Hematopoietic multipotent progenitor cell treated with erythropoietin and hydrocortisone succinate and interleukin-3 and kit ligand, for 17 days (in vitro differentiated cells): Measurements from ENCODE around the gene CNGA4.
"Not testable (repeated sequence)": the region's sequence is repeated elsewhere in the genome, so short reads cannot be mapped to it uniquely, and the experiment has no call there.

Source experiments
- DNase-seq: peaks from one replicate; pipeline ENCODE4 v3.0.0-alpha.2; 2015; ENCODE audit warnings: low spot score

The CNGA4 gene

GRCh38 chr11:6263662-6264061, 24.8 kb downstream of the CNGA4 start:
- DNase-seq: no peak

- no peak for DNase-seq
These were observed 29.9 kb downstream of the CNGA4 start for GRCh38 chr11:6268820-6269219.

- peak; percentile 53 for DNase-seq
These were observed 31.1 kb downstream of the CNGA4 start for GRCh38 chr11:6269994-6270393.

- DNase-seq: no peak
These were observed 31.8 kb downstream of the CNGA4 start for GRCh38 chr11:6270584-6271246.

- DNase-seq: no peak
These were observed 32.7 kb downstream of the CNGA4 start for GRCh38 chr11:6271598-6271997.

- DNase-seq: no peak
These were observed 34.3 kb downstream of the CNGA4 start for GRCh38 chr11:6273188-6273587.

GRCh38 chr11:6280809-6281208, 41.9 kb downstream of the CNGA4 start:
- not testable (repeated sequence) for DNase-seq

GRCh38 chr11:6283453-6284023, 44.6 kb downstream of the CNGA4 start:
- DNase-seq: no peak

GRCh38 chr11:6284250-6284649, 45.4 kb downstream of the CNGA4 start:
- no peak for DNase-seq

- DNase-seq: no peak
These were observed 46.1 kb downstream of the CNGA4 start for GRCh38 chr11:6285019-6285418.
